ENCODE data around the gene METTL16. TPM values are rescaled to one million over a fixed set of nuclear protein-coding genes. Genes with fewer than 3 reads are reported as not detected.
A peak's percentile ranks its signal among the peaks of the same experiment; 100 is the strongest.

The METTL16 gene
- total and polyA plus RNA-seq, 9 of the 15 experiments (the other 6 are each of a cell fraction or from before 2014, with no cell fraction given): 12.1 to 30.5 (median 19.8) TPM

DNA sequence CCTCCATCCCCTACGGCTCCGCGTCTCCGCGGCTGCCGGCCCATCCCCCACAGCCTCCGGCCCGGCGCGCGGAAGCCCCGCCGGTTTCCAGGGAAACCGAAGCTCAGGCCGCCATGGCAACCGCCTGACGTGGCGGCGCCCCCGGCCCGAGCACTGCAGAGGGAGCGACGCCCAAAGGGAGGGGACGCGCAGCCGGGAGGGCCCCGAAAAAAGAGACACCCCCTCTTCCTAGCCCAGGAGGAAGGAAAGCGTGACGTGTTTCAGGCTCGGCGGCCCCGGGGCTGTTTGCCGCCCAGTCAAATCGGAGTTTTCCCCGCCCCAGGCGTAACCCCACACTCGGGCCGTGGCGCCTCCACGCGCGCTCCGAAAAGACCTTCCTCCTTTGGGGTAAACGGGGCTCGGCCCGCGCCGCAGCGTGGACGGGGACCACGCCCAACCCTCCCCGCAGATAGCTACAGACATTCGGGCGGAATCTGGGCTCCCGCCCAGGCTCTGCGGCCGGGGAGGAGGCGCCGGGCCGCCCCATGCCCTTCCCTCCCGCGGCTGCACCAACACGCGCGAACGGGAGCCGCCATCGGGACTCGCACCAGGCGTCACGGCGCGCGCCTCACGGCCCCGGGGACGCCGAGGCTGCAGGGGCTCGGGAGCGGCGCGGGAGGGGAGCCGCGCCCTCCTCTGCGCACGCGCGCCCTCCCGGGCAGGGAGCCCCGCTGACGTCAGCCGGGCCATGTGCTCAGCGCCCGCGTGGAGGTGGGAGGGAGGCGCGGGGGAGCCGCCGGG is 118.3 kb downstream of the METTL16 start (continued):
- TF ChIP-seq, protein P1, sequence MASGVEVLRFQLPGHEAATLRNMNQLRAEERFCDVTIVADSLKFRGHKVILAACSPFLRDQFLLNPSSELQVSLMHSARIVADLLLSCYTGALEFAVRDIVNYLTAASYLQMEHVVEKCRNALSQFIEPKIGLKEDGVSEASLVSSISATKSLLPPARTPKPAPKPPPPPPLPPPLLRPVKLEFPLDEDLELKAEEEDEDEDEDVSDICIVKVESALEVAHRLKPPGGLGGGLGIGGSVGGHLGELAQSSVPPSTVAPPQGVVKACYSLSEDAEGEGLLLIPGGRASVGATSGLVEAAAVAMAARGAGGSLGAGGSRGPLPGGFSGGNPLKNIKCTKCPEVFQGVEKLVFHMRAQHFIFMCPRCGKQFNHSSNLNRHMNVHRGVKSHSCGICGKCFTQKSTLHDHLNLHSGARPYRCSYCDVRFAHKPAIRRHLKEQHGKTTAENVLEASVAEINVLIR (CRISPR knock-in tag; IDR thresholded peaks at IDR 0.05): peak; percentile 43; the same call in 1 of the 2 replicates
- peak; percentile 77; the same call in 1 of the 2 replicates for TF ChIP-seq BMI1 (IDR thresholded peaks at IDR 0.05; ENCODE audit: low read length)
- peak; percentile 93 for TF ChIP-seq RFX1 (IDR thresholded peaks at IDR 0.05)
- TF ChIP-seq FOSL1 (tag; conservative IDR thresholded peaks at IDR 0.05): peak; percentile 41; the same call in 1 of the 2 replicates
- 0 out of 2 replicates have a peak, but pooled peaks have one; percentile 12 for TF ChIP-seq SMARCA4 (IDR thresholded peaks at IDR 0.05)
- 0 out of 2 replicates have a peak, but pooled peaks have one; percentile 5 for TF ChIP-seq NFIC (IDR thresholded peaks at IDR 0.05)
- TF ChIP-seq TFAP4 (CRISPR knock-in tag; IDR thresholded peaks at IDR 0.05; ENCODE audit: borderline replicate concordance): 0 out of 2 replicates have a peak, but pooled peaks have one; percentile 48
- TF ChIP-seq VEZF1 (CRISPR knock-in tag; IDR thresholded peaks at IDR 0.05): peak; percentile 97; the same call in 1 of the 2 replicates
- peak; percentile 90 for TF ChIP-seq TARDBP (IDR thresholded peaks at IDR 0.05)
- no peak for TF ChIP-seq RFX5 (IDR thresholded peaks at IDR 0.05; ENCODE audit: low read depth, low read length)
- TF ChIP-seq SAFB (IDR thresholded peaks at IDR 0.05; ENCODE audit: borderline replicate concordance, low read depth, low read length): peak; percentile 97
- no peak for TF ChIP-seq GABPA (tag; conservative IDR thresholded peaks at IDR 0.05; ENCODE audit: low read depth)
- TF ChIP-seq NBN (IDR thresholded peaks at IDR 0.05; ENCODE audit: low read depth): no peak
- TF ChIP-seq POLR2A (conservative IDR thresholded peaks at IDR 0.05): peak; percentile 67
- TF ChIP-seq ZNF175 (CRISPR knock-in tag; IDR thresholded peaks at IDR 0.05; ENCODE audit: low read depth): no peak
- TF ChIP-seq FOXK1 (CRISPR knock-in tag; IDR thresholded peaks at IDR 0.05; ENCODE audit: borderline replicate concordance): no peak
- TF ChIP-seq SUPT5H (IDR thresholded peaks at IDR 0.05): peak; percentile 60
- TF ChIP-seq ZKSCAN3 (CRISPR knock-in tag; IDR thresholded peaks at IDR 0.05): no peak
- no peak for TF ChIP-seq SNAPC5 (CRISPR knock-in tag; IDR thresholded peaks at IDR 0.05)
- TF ChIP-seq, protein P2, sequence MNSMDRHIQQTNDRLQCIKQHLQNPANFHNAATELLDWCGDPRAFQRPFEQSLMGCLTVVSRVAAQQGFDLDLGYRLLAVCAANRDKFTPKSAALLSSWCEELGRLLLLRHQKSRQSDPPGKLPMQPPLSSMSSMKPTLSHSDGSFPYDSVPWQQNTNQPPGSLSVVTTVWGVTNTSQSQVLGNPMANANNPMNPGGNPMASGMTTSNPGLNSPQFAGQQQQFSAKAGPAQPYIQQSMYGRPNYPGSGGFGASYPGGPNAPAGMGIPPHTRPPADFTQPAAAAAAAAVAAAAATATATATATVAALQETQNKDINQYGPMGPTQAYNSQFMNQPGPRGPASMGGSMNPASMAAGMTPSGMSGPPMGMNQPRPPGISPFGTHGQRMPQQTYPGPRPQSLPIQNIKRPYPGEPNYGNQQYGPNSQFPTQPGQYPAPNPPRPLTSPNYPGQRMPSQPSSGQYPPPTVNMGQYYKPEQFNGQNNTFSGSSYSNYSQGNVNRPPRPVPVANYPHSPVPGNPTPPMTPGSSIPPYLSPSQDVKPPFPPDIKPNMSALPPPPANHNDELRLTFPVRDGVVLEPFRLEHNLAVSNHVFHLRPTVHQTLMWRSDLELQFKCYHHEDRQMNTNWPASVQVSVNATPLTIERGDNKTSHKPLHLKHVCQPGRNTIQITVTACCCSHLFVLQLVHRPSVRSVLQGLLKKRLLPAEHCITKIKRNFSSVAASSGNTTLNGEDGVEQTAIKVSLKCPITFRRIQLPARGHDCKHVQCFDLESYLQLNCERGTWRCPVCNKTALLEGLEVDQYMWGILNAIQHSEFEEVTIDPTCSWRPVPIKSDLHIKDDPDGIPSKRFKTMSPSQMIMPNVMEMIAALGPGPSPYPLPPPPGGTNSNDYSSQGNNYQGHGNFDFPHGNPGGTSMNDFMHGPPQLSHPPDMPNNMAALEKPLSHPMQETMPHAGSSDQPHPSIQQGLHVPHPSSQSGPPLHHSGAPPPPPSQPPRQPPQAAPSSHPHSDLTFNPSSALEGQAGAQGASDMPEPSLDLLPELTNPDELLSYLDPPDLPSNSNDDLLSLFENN (IDR thresholded peaks at IDR 0.05; ENCODE audit: low read depth in 2 of 2, low read length in 2 of 2): 0 out of 4 replicates have a peak, but pooled peaks of 1 of the 2 experiments have one; percentile 9

Data from K562 (cell line).